H9 (cell line): ENCODE data around the gene OPTC. TPM values are rescaled to one million over a fixed set of nuclear protein-coding genes. Genes with fewer than 3 reads are reported as not detected.

ENCODE experiments used
- DNase-seq: peaks from one replicate; pipeline ENCODE4 v3.0.0-alpha.2; 2017
- H2AFZ ChIP-seq: one replicate; pipeline ENCODE4 v1.6.1; 2013; ENCODE audit warnings: mild to moderate bottlenecking, low read length, control low read depth, moderate library complexity
- H2AK5ac ChIP-seq: 2 replicates; pipeline ENCODE4 v1.6.1; 2013; ENCODE audit warnings: low read length, control low read depth, mixed read lengths; ENCODE audit not compliant: insufficient read length
- H2BK120ac ChIP-seq: one replicate; pipeline ENCODE4 v1.6.1; 2013; ENCODE audit warnings: low read depth, mild to moderate bottlenecking, low read length, control low read depth, inconsistent platforms; ENCODE audit not compliant: poor library complexity, severe bottlenecking
- H2BK12ac ChIP-seq: 2 replicates; pipeline ENCODE4 v1.6.1; 2013; ENCODE audit warnings: low read length, control low read depth, mixed read lengths, low read depth; ENCODE audit not compliant: insufficient read length
- H2BK15ac ChIP-seq: 2 replicates; pipeline ENCODE4 v1.6.1; 2013; ENCODE audit warnings: low read depth, low read length, control low read depth
- H2BK20ac ChIP-seq: one replicate; pipeline ENCODE4 v1.6.1; 2013; ENCODE audit warnings: low read depth, mild to moderate bottlenecking, low read length, control low read depth, inconsistent platforms; ENCODE audit not compliant: poor library complexity, severe bottlenecking
- H2BK5ac ChIP-seq: 2 replicates; pipeline ENCODE4 v1.6.1; 2013; ENCODE audit warnings: low read length, control low read depth, mixed read lengths; ENCODE audit not compliant: insufficient read length
- H3K14ac ChIP-seq: 2 replicates; pipeline ENCODE4 v1.6.1; 2013; ENCODE audit warnings: low read length, control low read depth; ENCODE audit not compliant: insufficient read depth
- H3K18ac ChIP-seq: 2 replicates; pipeline ENCODE4 v1.6.1; 2013; ENCODE audit warnings: low read depth, mild to moderate bottlenecking, mixed read lengths, low read length, control low read depth; ENCODE audit not compliant: insufficient read length
- H3K23ac ChIP-seq: 2 replicates; pipeline ENCODE4 v1.6.1; 2013; ENCODE audit warnings: low read length, control low read depth, mixed read lengths, low read depth; ENCODE audit not compliant: insufficient read length
- H3K23me2 ChIP-seq: 2 replicates; pipeline ENCODE4 v1.6.1; 2013; ENCODE audit warnings: low read depth, mild to moderate bottlenecking, mixed read lengths, low read length, control low read depth; ENCODE audit not compliant: insufficient read length, poor library complexity, severe bottlenecking
- H3K27ac ChIP-seq: 2 replicates; pipeline ENCODE4 v1.5.1; 2013; ENCODE audit warnings: low read length, control low read depth, mixed read lengths, low read depth; ENCODE audit not compliant: insufficient read length
- H3K27me3 ChIP-seq: 2 replicates; pipeline ENCODE4 v1.6.1; 2013; ENCODE audit warnings: low read length, control low read depth, inconsistent platforms; ENCODE audit not compliant: insufficient read depth
- H3K4ac ChIP-seq: 2 replicates; pipeline ENCODE4 v1.6.1; 2013; ENCODE audit warnings: low read depth, mild to moderate bottlenecking, control low read depth, inconsistent platforms, low read length, moderate library complexity
- H3K4me1 ChIP-seq: 2 replicates; pipeline ENCODE4 v1.6.1; 2013; ENCODE audit warnings: low read length, control low read depth, inconsistent platforms; ENCODE audit not compliant: insufficient read depth
- H3K4me2 ChIP-seq: 2 replicates; pipeline ENCODE4 v1.6.1; 2013; ENCODE audit warnings: low read length, control low read depth, mixed read lengths; ENCODE audit not compliant: insufficient read length, insufficient read depth
- H3K56ac ChIP-seq: 2 replicates; pipeline ENCODE4 v1.6.1; 2013; ENCODE audit warnings: low read depth, mild to moderate bottlenecking, mixed read lengths, low read length, control low read depth; ENCODE audit not compliant: insufficient read length
- H3K79me1 ChIP-seq: 2 replicates; pipeline ENCODE4 v1.6.1; 2013; ENCODE audit warnings: low read depth, mild to moderate bottlenecking, moderate library complexity, low read length, control low read depth, inconsistent platforms; ENCODE audit not compliant: insufficient read depth, poor library complexity, severe bottlenecking
- H3K79me2 ChIP-seq: 2 replicates; pipeline ENCODE4 v1.6.1; 2013; ENCODE audit warnings: low read length, control low read depth, inconsistent platforms; ENCODE audit not compliant: insufficient read depth
- H3K9ac ChIP-seq: 2 replicates; pipeline ENCODE4 v1.6.1; 2013; ENCODE audit warnings: low read length, control low read depth, mixed read lengths; ENCODE audit not compliant: insufficient read length; ENCODE audit errors: extremely low read depth
- H3K9me3 ChIP-seq: one replicate; pipeline ENCODE4 v1.6.1; 2013; ENCODE audit warnings: low read depth, low read length, inconsistent platforms; ENCODE audit not compliant: control insufficient read depth
- H3T11ph ChIP-seq: one replicate; pipeline ENCODE4 v1.6.1; 2013; ENCODE audit warnings: mild to moderate bottlenecking, low read length, control low read depth, inconsistent platforms
- H4K20me1 ChIP-seq: one replicate; pipeline ENCODE4 v1.6.1; 2013; ENCODE audit not compliant: control insufficient read depth, insufficient read length, insufficient read depth
- H4K5ac ChIP-seq: 2 replicates; pipeline ENCODE4 v1.6.1; 2013; ENCODE audit warnings: low read depth, mild to moderate bottlenecking, mixed read lengths, low read length, control low read depth; ENCODE audit not compliant: insufficient read length
- H4K8ac ChIP-seq: replicated peaks from 2 replicates; pipeline ENCODE4 v1.6.1; 2013; ENCODE audit warnings: low read length, control low read depth, mixed read lengths, low read depth; ENCODE audit not compliant: insufficient read length
- H4K91ac ChIP-seq: 2 replicates; pipeline ENCODE4 v1.6.1; 2013; ENCODE audit warnings: low read depth, mild to moderate bottlenecking, moderate library complexity, mixed read lengths, low read length, control low read depth; ENCODE audit not compliant: insufficient read length
- H3K27ac Mint-ChIP-seq, 3 experiments: 2 replicates in 2 of 3; 3 replicates in 1 of 3; pipeline ENCODE4 v1.8.0; 2020 to 2021; ENCODE audit warnings: mixed read lengths in 3 of 3, mild to moderate bottlenecking in 1 of 3, moderate library complexity in 1 of 3
- H3K27me3 Mint-ChIP-seq: 2 replicates; pipeline ENCODE4 v1.8.0; 2021; ENCODE audit warnings: low read depth, mild to moderate bottlenecking, moderate library complexity, mixed read lengths
- H3K36me3 Mint-ChIP-seq, 3 experiments: 2 replicates in 2 of 3; 3 replicates in 1 of 3; pipeline ENCODE4 v1.8.0; 2020 to 2021; ENCODE audit warnings: low read depth in 3 of 3, mixed read lengths in 3 of 3; ENCODE audit not compliant: insufficient read depth in 1 of 3
- H3K4me1 Mint-ChIP-seq, 2 experiments: 2 replicates each; pipeline ENCODE4 v1.8.0; 2020; ENCODE audit warnings: mixed read lengths in 2 of 2
- H3K4me3 Mint-ChIP-seq, 2 experiments: 2 replicates in 1 of 2; 3 replicates in 1 of 2; pipeline ENCODE4 v1.8.0; 2020 to 2021; ENCODE audit warnings: mild to moderate bottlenecking in 2 of 2, mixed read lengths in 2 of 2, moderate library complexity in 1 of 2
- H3K9me3 Mint-ChIP-seq, 2 experiments: 2 replicates in 1 of 2; 3 replicates in 1 of 2; pipeline ENCODE4 v1.8.0; 2020; ENCODE audit warnings: mild to moderate bottlenecking in 2 of 2, mixed read lengths in 2 of 2, moderate library complexity in 1 of 2
- WGBS: extraction: QIAGEN DNeasy Blood & Tissue Kit; methylation state at CpG from one replicate; pipeline ENCODE4 v1.1.7; 2013; ENCODE audit warnings: missing lambda C conversion rate, low lambda C conversion rate, mixed read lengths; ENCODE audit not compliant: insufficient read length; ENCODE audit errors: extremely low coverage; 5-methylcytosine and 5-hydroxymethylcytosine counted together
- total RNA-seq: library from RNA; stranded (reverse); gene quantifications from 2 replicates; pipeline ENCODE4 v1.2.1, GENCODE V29; 2021
- TF ChIP-seq, protein P1 (sequence below): fragments of 200-600 bp; sonication (generic); conservative IDR thresholded peaks from 3 replicates; pipeline ENCODE4 v1.8.0; 2021; ENCODE audit warnings: antibody characterized with exemption, mild to moderate bottlenecking

Gene OPTC
- total RNA-seq, 1 experiment from 2014 or later, result 1.1 TPM

DNA sequence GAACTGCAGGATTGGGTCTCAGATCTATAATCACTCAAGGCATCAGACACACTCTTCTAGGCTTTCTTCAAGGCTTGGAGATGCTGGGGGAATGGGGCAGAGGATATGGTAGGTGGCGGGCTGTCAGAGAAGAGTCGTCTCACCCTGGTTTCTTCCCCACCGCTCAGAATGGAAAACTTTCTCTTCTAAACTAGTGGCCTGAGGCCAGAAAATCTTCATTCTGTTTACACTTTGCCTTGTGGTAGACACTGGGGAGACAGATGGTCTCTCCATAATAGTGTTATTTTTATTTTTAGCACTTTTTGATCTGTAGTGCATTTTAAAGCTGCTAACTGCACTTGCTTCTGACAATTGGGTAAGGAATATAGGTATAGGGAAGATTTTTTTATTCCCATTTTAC lies 15.7 kb upstream of the OPTC start:
- no peak for DNase-seq
- Histone ChIP-seq H2BK20ac (no peak overlapping the region), H3K79me1 (no peaks in the 10 kb centered on the region), H4K91ac (no peak overlapping the region), H3K27me3 (no peaks in the 10 kb centered on the region), H3K23me2 (no peaks in the 10 kb centered on the region), H4K8ac (no peak overlapping the region), H2BK120ac (no peak overlapping the region), H2AFZ (no peak overlapping the region), H3K27ac (no peak overlapping the region), H3K4me1 (peaks cover 3% of the 10 kb centered on the region; the same call in 1 of the 2 replicates), H2BK5ac (no peak overlapping the region), H3K9ac (no peak overlapping the region), H4K20me1 (no peaks in the 10 kb centered on the region), H3K4me2 (no peak overlapping the region), H4K5ac (no peak overlapping the region), H2BK12ac (no peak overlapping the region), H3K4ac (no peak overlapping the region), H2BK15ac (no peak overlapping the region), H3K9me3 (no peaks in the 10 kb centered on the region), H3K79me2 (no peaks in the 10 kb centered on the region), H2AK5ac (no peak overlapping the region), H3K14ac (no peak overlapping the region), H3K23ac (no peak overlapping the region), H3K18ac (no peak overlapping the region), H3K56ac (no peak overlapping the region), H3T11ph (no peak overlapping the region)
- TF ChIP-seq, protein P1, sequence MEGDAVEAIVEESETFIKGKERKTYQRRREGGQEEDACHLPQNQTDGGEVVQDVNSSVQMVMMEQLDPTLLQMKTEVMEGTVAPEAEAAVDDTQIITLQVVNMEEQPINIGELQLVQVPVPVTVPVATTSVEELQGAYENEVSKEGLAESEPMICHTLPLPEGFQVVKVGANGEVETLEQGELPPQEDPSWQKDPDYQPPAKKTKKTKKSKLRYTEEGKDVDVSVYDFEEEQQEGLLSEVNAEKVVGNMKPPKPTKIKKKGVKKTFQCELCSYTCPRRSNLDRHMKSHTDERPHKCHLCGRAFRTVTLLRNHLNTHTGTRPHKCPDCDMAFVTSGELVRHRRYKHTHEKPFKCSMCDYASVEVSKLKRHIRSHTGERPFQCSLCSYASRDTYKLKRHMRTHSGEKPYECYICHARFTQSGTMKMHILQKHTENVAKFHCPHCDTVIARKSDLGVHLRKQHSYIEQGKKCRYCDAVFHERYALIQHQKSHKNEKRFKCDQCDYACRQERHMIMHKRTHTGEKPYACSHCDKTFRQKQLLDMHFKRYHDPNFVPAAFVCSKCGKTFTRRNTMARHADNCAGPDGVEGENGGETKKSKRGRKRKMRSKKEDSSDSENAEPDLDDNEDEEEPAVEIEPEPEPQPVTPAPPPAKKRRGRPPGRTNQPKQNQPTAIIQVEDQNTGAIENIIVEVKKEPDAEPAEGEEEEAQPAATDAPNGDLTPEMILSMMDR, result no peak
- H3K9me3 Mint-ChIP-seq, result no peaks in the 10 kb centered on the region
- H3K4me3 Mint-ChIP-seq, result no peak overlapping the region
- H3K27ac Mint-ChIP-seq, result no peak overlapping the region
- no peaks in the 10 kb centered on the region for H3K36me3 Mint-ChIP-seq
- no CpG with 5 or more reads among the region's 3 CpGs for WGBS
- peaks cover 11% of the 10 kb centered on the region for H3K27me3 Mint-ChIP-seq
- peaks cover 22 to 32% of the 10 kb centered on the region in 2 experiments for H3K4me1 Mint-ChIP-seq
